Glomerular endothelial cell (primary cell): Measurements from ENCODE around the gene KIF22. TPM values are rescaled to one million over a fixed set of nuclear protein-coding genes. Genes with fewer than 3 reads are reported as not detected.
"Not testable (repeated sequence)": the region's sequence is repeated elsewhere in the genome, so short reads cannot be mapped to it uniquely, and the experiment has no call there.

Experiments used
- DNase-seq: peaks from one replicate; pipeline ENCODE4 v3.0.0-alpha.2; 2011; ENCODE audit warnings: low read depth, low spot score; ENCODE audit errors: extremely low read depth
- total RNA-seq: library from RNA; depleted of rRNA; stranded (reverse); fragments of >200 nt; gene quantifications from 2 replicates; pipeline ENCODE4 v1.2.3, GENCODE V29; 2015

Gene KIF22
- 15.5 and 31.6 TPM in 2 replicates for total RNA-seq

DNA sequence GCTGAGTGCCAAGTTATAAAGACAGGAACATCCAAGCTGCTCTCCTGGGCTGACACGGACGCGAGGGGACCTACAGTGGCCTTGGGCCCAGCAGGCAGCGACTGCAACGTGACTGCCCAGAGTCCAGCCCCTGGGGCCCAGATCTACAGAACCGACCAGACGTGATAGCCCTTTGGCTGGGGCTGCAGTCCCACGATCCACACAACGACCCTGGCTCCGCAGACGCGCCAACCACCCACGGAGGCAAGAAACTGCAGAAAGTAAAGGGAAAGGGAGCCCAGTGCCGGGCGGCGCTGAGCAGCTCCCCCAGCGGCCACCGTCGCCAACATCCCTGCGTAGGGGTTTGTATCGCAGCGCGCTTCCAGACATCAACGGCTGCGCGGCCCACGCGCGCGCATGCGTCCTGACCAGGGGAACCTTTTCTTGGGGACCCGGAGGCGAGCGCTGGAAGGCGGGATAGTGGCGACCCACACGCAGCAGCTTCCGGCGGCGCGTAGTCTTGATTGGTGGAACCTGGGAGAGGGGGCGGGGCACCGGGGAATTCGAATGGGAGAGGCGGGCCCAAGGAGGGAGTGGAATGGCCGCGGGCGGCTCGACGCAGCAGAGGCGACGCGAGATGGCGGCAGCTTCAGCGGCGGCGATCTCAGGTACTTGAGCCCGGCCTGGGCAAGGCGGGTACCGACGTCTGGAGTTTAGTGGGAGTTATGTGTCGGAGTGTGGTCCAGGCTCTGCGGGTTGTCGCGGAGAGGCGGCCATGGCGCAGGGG lies at the start of gene KIF22:
Gene KIF22, plus strand, starts transcription at position 569 of the 766 bp plus-strand sequence. Its CDS starts 9 bp downstream, at position 578.
- peak; percentile 87 for DNase-seq

- no peak for DNase-seq
Measured at GRCh38 chr16:29742683-29743275, 47.8 kb upstream of the KIF22 start.

DNA sequence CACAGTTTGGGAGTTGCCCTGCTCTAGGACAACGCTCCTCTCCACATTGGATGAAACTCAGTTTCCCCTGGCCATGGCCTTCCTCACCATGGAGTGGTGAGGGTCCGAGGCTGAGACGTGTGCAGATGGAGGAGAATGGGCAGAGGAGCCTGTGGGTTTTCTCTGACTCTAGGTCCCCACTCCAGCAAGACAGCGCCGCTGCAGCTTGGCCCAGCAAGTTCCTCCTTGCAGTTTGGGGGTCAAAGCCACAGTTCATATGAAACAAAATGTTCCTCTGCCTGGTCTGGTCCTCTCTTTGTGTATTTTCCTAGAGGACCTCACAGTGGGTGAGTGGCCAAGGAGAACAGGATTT lies 47.1 kb upstream of the KIF22 start:
- no peak for DNase-seq

DNA sequence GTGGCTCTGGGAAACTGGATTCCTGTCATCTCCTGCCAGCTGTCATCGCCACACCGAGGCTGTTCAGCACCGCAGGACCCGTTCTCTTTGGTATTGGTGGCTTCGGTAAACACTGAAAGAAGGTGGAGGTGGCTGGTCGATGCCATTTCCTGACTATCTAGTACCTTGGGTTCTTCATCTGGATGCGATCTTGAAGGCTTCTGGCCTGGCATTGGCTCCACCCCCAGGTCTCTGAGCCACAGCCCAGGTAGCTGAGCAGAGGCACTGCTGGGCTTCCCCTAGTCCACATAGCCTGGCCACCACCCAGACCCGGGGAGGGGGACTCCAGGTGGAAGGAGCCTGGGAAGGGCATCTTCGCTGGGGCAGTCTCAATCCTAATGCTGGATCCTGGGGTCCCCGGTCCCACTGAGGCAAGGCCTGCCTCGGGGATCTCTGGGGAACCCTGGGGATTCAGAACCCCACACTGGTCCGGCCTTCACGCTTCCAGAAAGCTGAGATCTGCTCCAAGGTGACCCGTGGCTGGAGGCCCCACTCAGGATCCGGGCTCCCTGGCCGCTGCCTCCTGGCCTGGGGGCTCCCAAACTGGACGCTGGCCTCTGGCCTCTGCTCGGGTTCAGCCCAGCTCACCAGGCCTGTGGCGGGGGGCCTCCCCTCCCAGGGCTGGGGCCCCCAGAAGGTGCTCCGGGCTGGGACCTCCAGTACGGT lies 46.6 kb upstream of the KIF22 start:
- no peak for DNase-seq

GRCh38 chr16:29744541-29745101 lies 45.9 kb upstream of the KIF22 start:
- no peak for DNase-seq

DNA sequence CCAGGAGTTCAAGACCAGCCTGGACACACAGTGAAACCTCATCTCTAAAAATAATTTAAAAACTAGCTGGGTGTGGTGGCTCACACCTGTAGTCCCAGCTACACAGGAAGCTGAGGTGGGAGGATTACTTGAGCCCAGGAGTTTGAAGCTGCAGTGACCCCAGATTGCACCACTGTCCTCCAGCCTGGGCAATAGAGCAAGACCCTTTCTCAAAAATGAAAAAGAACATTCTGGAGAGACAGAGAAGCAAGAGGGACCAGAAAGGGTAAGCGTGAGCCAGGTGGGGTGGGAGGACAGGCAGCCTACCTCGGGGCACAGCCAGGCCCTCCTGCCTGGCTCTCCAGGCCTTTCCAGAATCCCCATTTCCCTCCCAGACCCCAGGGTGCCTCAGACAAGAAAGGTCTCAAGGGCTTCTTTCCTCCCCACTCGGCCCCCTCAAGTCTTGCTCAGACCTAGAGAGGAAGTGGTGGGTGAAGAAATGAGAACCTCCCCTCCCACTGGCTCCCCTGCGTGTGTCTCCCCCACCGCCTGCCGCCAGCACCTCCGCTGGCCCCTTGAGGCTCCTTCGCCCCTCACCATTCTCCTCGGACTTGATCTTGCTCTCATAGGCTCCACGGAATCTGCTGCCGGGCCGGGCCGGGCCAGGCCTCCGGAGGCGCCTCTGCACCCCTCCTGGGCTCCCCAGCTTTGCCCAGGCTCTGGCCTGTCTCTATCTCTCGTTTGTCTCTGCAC lies 45.3 kb upstream of the KIF22 start:
- DNase-seq = no peak

- DNase-seq = no peak
Measured at GRCh38 chr16:29745853-29746345, 44.7 kb upstream of the KIF22 start, which contains the start of gene C16orf54. Gene C16orf54, minus strand, starts transcription at chr16:29745990. Its CDS starts 1,039 bp downstream, at chr16:29744951.

- not testable (repeated sequence) for DNase-seq
Measured at GRCh38 chr16:29746518-29746917, 44.0 kb upstream of the KIF22 start.

DNA sequence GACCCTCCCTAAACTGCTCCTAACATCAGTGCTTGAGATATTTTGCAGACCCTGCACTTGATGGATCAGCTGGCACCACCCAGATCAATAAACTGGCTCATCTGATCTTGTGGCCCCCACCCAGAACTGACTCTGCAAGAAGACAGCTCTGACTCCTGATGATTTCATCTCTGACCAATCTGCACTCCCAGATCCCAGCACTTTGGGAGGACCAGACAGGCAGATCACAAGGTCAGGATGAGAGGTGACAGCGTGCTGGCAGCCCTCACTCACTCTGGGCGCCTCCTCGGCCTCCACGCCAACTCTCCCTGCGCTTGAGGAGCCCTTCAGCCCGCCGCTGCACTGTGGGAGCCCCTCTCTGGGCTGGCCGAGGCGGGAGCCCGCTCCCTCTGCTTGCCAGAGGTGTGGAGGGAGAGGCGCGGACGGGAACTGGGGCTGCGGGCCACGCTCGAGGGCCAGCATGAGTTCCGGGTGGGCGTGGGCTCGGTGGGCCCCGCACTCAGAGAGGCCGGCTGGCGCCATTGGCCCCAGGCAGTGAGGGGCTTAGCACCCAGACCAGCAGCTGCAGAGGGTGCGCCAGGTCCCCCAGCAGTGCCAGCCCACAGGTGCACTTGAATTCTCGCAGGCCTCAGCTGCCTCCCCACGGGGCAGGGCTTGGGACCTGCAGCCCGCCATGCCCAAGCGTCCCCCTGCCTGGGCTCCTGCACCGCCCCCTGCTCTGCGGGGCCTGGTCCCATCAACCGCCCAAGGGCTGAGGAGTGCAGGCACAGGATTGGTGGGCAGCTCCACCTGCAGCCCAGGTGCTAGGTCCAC lies 42.4 kb upstream of the KIF22 start:
- no peak for DNase-seq

DNA sequence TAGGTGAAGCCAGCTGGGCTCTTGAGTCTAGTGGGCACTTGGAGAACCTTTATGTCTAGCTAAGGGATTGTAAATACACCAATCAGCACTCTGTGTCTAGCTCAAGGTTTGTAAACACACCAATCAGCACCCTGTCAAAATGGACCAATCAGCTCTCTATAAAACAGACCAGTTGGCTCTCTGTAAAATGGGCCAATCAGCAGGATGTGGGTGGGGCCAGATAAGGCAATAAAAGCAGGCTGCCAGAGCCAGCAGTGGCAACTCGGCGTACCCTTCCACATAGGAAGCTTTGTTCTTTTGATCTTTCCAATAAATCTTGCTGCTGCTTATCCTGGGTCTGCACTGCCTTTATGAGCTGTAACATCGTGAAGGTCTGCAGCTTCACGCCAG lies 41.8 kb upstream of the KIF22 start:
- not testable (repeated sequence) for DNase-seq

GRCh38 chr16:29753516-29753915 lies 37.0 kb upstream of the KIF22 start:
- DNase-seq = no peak

DNA sequence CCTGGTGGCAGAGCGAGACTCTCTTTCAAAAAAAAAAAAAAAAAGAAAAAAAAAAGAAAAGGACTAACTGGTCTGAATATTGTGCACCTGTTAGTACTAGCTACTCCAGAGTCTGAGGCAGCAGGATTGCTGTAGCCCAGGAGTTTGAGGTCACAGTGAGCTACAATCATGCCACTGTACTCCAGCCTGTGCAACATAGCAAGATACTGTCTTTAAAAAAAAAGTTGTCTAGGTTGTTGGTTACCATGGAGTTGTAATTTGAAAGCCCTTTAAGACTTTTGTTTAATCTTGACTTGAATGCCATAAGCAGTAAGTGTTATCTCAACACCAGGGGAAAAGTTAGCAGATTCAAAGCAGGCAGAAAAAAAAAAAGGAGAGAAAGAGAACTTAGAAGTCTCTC lies 33.9 kb upstream of the KIF22 start:
- DNase-seq = no peak

GRCh38 chr16:29757086-29757485 lies 33.5 kb upstream of the KIF22 start:
- DNase-seq = not testable (repeated sequence)

GRCh38 chr16:29757950-29758466 lies 32.5 kb upstream of the KIF22 start:
- DNase-seq = no peak

GRCh38 chr16:29760567-29761279 lies 29.8 kb upstream of the KIF22 start:
- DNase-seq = no peak

DNA sequence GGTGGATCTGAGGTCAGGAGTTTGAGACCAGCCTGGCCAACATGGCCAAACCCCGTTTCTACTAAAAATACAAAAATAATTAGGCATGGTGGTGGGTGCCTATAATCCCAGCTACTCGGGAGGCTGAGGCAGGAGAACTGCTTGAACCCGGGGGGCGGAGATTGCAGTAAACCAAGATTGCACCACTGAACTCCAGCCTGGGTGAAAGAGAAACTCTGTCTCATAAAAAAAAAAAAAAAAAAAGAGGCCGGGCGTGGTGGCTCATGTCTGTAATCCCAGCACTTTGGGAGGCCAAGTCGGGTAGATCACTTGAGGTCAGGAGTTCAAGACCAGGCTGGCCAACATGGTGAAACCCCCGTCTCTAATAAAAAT lies 29.3 kb upstream of the KIF22 start:
- not testable (repeated sequence) for DNase-seq

DNA sequence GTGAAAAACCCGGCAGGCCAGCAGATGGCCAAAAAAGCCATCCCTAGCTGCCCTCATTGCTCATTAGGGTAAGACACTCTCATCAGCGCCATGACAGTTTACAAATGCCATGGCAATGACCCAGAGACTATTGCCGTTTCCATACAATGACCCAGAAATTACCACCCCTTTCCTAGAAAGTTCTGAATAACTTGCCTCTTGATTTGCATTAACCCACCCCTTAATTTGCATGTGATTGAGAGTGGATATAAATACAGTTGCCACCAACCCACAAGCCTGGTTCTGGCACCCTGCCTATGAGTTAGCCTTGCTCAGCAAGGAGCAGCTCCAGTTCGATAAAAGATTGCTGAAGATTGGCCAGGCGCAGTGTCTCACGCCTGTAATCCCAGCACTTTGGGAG lies 28.7 kb upstream of the KIF22 start:
- no peak for DNase-seq

- no peak for DNase-seq
Measured at GRCh38 chr16:29763326-29763725, 27.2 kb upstream of the KIF22 start.
